Keratinocyte (primary cell): ENCODE data around the gene IL17C. TPM values are rescaled to one million over a fixed set of nuclear protein-coding genes. Genes with fewer than 3 reads are reported as not detected.

Source experiments
- DNase-seq: peaks from one replicate; pipeline ENCODE4 v3.0.0-alpha.2; 2011; ENCODE audit warnings: low read depth, missing footprints, low spot score
- FAIRE-seq: peaks from 2 replicates; lab custom pipeline; 2011; peaks lifted over from hg19 to GRCh38; lab: Jason Lieb, UNC
- H2AFZ ChIP-seq: 2 replicates; pipeline ENCODE4 v1.6.0; 2012; ENCODE audit warnings: low read length, control low read depth, inconsistent platforms; ENCODE audit not compliant: control insufficient read depth
- H3K27ac ChIP-seq: 2 replicates; pipeline ENCODE4 v1.5.1; 2011; ENCODE audit warnings: low read length; ENCODE audit not compliant: control insufficient read depth, insufficient read depth
- H3K27me3 ChIP-seq: 3 replicates; pipeline ENCODE4 v1.6.0; 2011; ENCODE audit warnings: low read length; ENCODE audit not compliant: control insufficient read depth, insufficient read depth; ENCODE audit errors: extremely low read depth
- H3K36me3 ChIP-seq, 2 experiments: 2 replicates in 1 of 2; 3 replicates in 1 of 2; pipeline ENCODE4 v1.5.1; 2011; ENCODE audit warnings: low read length in 2 of 2, mild to moderate bottlenecking in 1 of 2; ENCODE audit not compliant: control insufficient read depth in 2 of 2, insufficient read depth in 2 of 2; ENCODE audit errors: extremely low read depth in 1 of 2
- H3K4me1 ChIP-seq: 3 replicates; pipeline ENCODE4 v1.5.1; 2011; ENCODE audit warnings: low read length; ENCODE audit not compliant: control insufficient read depth, insufficient read depth; ENCODE audit errors: extremely low read depth
- H3K4me2 ChIP-seq: 3 replicates; pipeline ENCODE4 v1.6.0; 2011; ENCODE audit warnings: low read depth, low read length; ENCODE audit not compliant: control insufficient read depth, insufficient read depth; ENCODE audit errors: extremely low read depth
- H3K4me3 ChIP-seq, 3 experiments: fragments of 200-600 bp in 1 of 3; sonication (generic) in 1 of 3; 2 replicates in 2 of 3; 3 replicates in 1 of 3; pipeline ENCODE4 v1.5.1; 2011 to 2016; ENCODE audit warnings: low read length in 3 of 3, mild to moderate bottlenecking in 3 of 3, control low read depth in 2 of 3, inconsistent platforms in 1 of 3, low read depth in 1 of 3, mixed read lengths in 1 of 3, mixed run types in 1 of 3, moderate library complexity in 1 of 3; ENCODE audit not compliant: control insufficient read depth in 2 of 3, insufficient read depth in 2 of 3; ENCODE audit errors: extremely low read depth in 1 of 3
- H3K79me2 ChIP-seq: 2 replicates; pipeline ENCODE4 v1.6.0; 2012; ENCODE audit warnings: low read length; ENCODE audit not compliant: control insufficient read depth, insufficient read depth
- H3K9ac ChIP-seq: 3 replicates; pipeline ENCODE4 v1.6.0; 2011; ENCODE audit warnings: low read length; ENCODE audit not compliant: control insufficient read depth, insufficient read depth; ENCODE audit errors: extremely low read depth
- H3K9me1 ChIP-seq: 3 replicates; pipeline ENCODE4 v1.6.0; 2011; ENCODE audit warnings: low read length; ENCODE audit not compliant: control insufficient read depth, insufficient read depth; ENCODE audit errors: extremely low read depth
- H3K9me3 ChIP-seq: 2 replicates; pipeline ENCODE4 v1.5.1; 2012; ENCODE audit warnings: low read depth, low read length; ENCODE audit not compliant: control insufficient read depth
- H4K20me1 ChIP-seq: 3 replicates; pipeline ENCODE4 v1.6.0; 2011; ENCODE audit warnings: low read length; ENCODE audit not compliant: control insufficient read depth, insufficient read depth; ENCODE audit errors: extremely low read depth
- CTCF ChIP-seq, 3 experiments: IDR thresholded peaks in 1 of 3; conservative IDR thresholded peaks in 1 of 3; optimal IDR thresholded peaks in 1 of 3; 2 replicates in 2 of 3; 3 replicates in 1 of 3; pipeline versions ENCODE3 to v1.5.1; 2011; ENCODE audit warnings: low read length in 3 of 3, mild to moderate bottlenecking in 3 of 3, moderate library complexity in 2 of 3, control low read depth in 1 of 3, inconsistent platforms in 1 of 3; ENCODE audit not compliant: insufficient read depth in 2 of 3; ENCODE audit errors: extremely low read depth in 1 of 3
- EZH2 ChIP-seq: IDR thresholded peaks from one replicate; pipeline ENCODE4 v1.6.1; 2012; ENCODE audit warnings: inconsistent platforms, mild to moderate bottlenecking, low read length, moderate library complexity
- dilution Hi-C: fragments of 300-500 bp; cut with MboI; formaldehyde crosslinking; loops from one replicate; pipeline ENCODE4 v1.7.0; 2020; ENCODE audit warnings: low sequenced_read_pairs; ENCODE audit not compliant: extremely low pct_ligation_motif_present
- polyA plus RNA-seq, 5 experiments: library from polyadenylated mRNA; depleted of rRNA in 3 of 5; stranded (reverse) in 3 of 5; stranded (forward) in 1 of 5; unstranded in 1 of 5; fragments of >200 nt; gene quantifications; 1 replicate in 1 of 5; 2 replicates in 3 of 5; 3 replicates in 1 of 5; pipeline versions ENCODE4 v1.2.1 to v1.2.3, GENCODE V29; 2011 to 2012; ENCODE audit warnings: missing spikeins in 2 of 5, low read depth in 1 of 5, low replicate concordance in 1 of 5

Gene IL17C
- polyA plus RNA-seq, 1 donor (not counting 4 experiments of a cell fraction or from before 2014, with no cell fraction given) = not detected

- Histone ChIP-seq H3K79me2 (peaks cover 9% of the 10 kb centered on the region), H2AFZ (no peak overlapping the region), H3K27me3 (no peaks in the 10 kb centered on the region), H3K4me2 (no peak overlapping the region), H4K20me1 (no peaks in the 10 kb centered on the region), H3K27ac (no peak overlapping the region), H3K9me1 (no peaks in the 10 kb centered on the region), H3K4me3 (no peak overlapping the region), H3K9ac (no peak overlapping the region), H3K9me3 (no peaks in the 10 kb centered on the region), H3K36me3 (peaks cover 16 to 30% of the 10 kb centered on the region in 2 experiments), H3K4me1 (no peaks in the 10 kb centered on the region)
- dilution Hi-C loops = no loop called here
- DNase-seq (no peak), FAIRE-seq (no peak)
- no peak for TF ChIP-seq CTCF (optimal IDR thresholded peaks at IDR 0.05 in 1 of 3, IDR thresholded peaks at IDR 0.05 in 1 of 3, conservative IDR thresholded peaks at IDR 0.05 in 1 of 3; ENCODE audit: extremely low read depth in 1 of 3, insufficient read depth in 2 of 3, low read length in 3 of 3)
- no peak for TF ChIP-seq EZH2
Observed at GRCh38 chr16:88593061-88593460, 45.3 kb upstream of the IL17C start.

- Histone ChIP-seq H3K27me3 (no peaks in the 10 kb centered on the region), H3K27ac (no peak overlapping the region), H3K4me3 (no peak overlapping the region), H2AFZ (no peak overlapping the region), H3K79me2 (peaks cover 9% of the 10 kb centered on the region), H3K4me2 (no peak overlapping the region), H3K9ac (no peak overlapping the region), H3K4me1 (no peaks in the 10 kb centered on the region), H4K20me1 (no peaks in the 10 kb centered on the region), H3K9me3 (no peaks in the 10 kb centered on the region), H3K9me1 (no peaks in the 10 kb centered on the region), H3K36me3 (peaks cover 19 to 26% of the 10 kb centered on the region in 2 experiments)
- dilution Hi-C loops = no loop called here
- FAIRE-seq (no peak), DNase-seq (no peak)
- no peak for TF ChIP-seq EZH2
- TF ChIP-seq CTCF (optimal IDR thresholded peaks at IDR 0.05 in 1 of 3, IDR thresholded peaks at IDR 0.05 in 1 of 3, conservative IDR thresholded peaks at IDR 0.05 in 1 of 3; ENCODE audit: extremely low read depth in 1 of 3, insufficient read depth in 2 of 3, low read length in 3 of 3) = no peak
Observed at GRCh38 chr16:88593489-88593888, 44.9 kb upstream of the IL17C start.
